SIG-M5 treated with dmso at 0.1 percent for 504 hours (cell line): ENCODE measurements around the gene FAM50A.

Experiments
- DNase-seq: peaks from one replicate; lab custom pipeline; 2025; ENCODE audit not compliant: unreplicated experiment; lab: John Stamatoyannopoulos, UW

FAM50A gene

GRCh38 chrX:154437971-154438893 is 5.7 kb upstream of the FAM50A start:
- no peak for DNase-seq

GRCh38 chrX:154439841-154440240 is 4.1 kb upstream of the FAM50A start:
- DNase-seq: no peak

GRCh38 chrX:154440623-154441357 is 3.2 kb upstream of the FAM50A start:
- no peak for DNase-seq

- no peak for DNase-seq
Measured at GRCh38 chrX:154441564-154441963, 2.4 kb upstream of the FAM50A start.

- no peak for DNase-seq
Measured at GRCh38 chrX:154441984-154442707, 1.8 kb upstream of the FAM50A start.

- no peak for DNase-seq
Measured at GRCh38 chrX:154443479-154443910, 446 bp upstream of the FAM50A start.

GRCh38 chrX:154444755-154445246 is 860 bp downstream of the FAM50A start:
- no peak for DNase-seq

GRCh38 chrX:154445776-154446175 is 1.8 kb downstream of the FAM50A start:
- DNase-seq: no peak

GRCh38 chrX:154446430-154446829 is 2.5 kb downstream of the FAM50A start:
- no peak for DNase-seq

- DNase-seq: no peak
Measured at GRCh38 chrX:154448484-154448883, 4.5 kb downstream of the FAM50A start.

GRCh38 chrX:154449618-154450017 is 5.7 kb downstream of the FAM50A start:
- DNase-seq: no peak

- DNase-seq: no peak
Measured at GRCh38 chrX:154450312-154450711, 6.4 kb downstream of the FAM50A start.

GRCh38 chrX:154452823-154453222 is 8.9 kb downstream of the FAM50A start:
- DNase-seq: no peak

GRCh38 chrX:154457491-154458115 is 13.7 kb downstream of the FAM50A start:
- peak; percentile 7 for DNase-seq

GRCh38 chrX:154458116-154458953 is 14.4 kb downstream of the FAM50A start, which contains the start of gene PLXNA3:
PLXNA3 (plus strand) TSS chrX:154458281; CDS start chrX:154460184, 1,903 bp downstream.
- DNase-seq: no peak

GRCh38 chrX:154458954-154459778 is 15.2 kb downstream of the FAM50A start:
- peak; percentile 21 for DNase-seq

- no peak for DNase-seq
Measured at GRCh38 chrX:154459832-154460231, 15.9 kb downstream of the FAM50A start.

- DNase-seq: no peak
Measured at GRCh38 chrX:154460326-154460725, 16.4 kb downstream of the FAM50A start.

GRCh38 chrX:154462396-154462795 is 18.5 kb downstream of the FAM50A start:
- DNase-seq: no peak
